Heart left ventricle (tissue), 13 donors: ENCODE results near the gene AP3M1.

Experiments used
- POLR2A ChIP-seq, 2 donors: fragments of 450-650 bp; IDR thresholded peaks; one replicate each; pipeline ENCODE4 v1.6.1; 2017; ENCODE audit warnings: antibody characterized with exemption in 2 of 2, mild to moderate bottlenecking in 2 of 2, moderate library complexity in 2 of 2
- TF ChIP-seq, protein P1 (sequence below), 12 donors: fragments of 200-600 bp; sonication (generic) in 4 of 12; IDR thresholded peaks; one replicate each; pipeline versions ENCODE4 v1.5.0 to v1.8.0; 2018 to 2022; ENCODE audit warnings: antibody characterized with exemption in 12 of 12, mild to moderate bottlenecking in 5 of 12
- donor health status: ischemic (EF 13 %, LVEDD 7.1; RV severe dilation, severe dysfunction).
- donor health status: DM: no; HTN: yes; CAD: no.
- donor health status: DM: no; HTN: no; CAD: no.
- donor health status: ischemic (EF 25% LVEDD 6.9; RV normal size, moderate dysfunction).
- donor health status: ischemic (EF 25% LVEDD 5.7; RV mildly dilated, moderate dysfunction).
- donor health status: ischemic (EF 35%, LVEDD 5.7; RV mildly dilated, moderate dysfunction).
- donor health status: nonischemic (EF 11% LVEDD 7.7; RV severe dilation, severe dysfunction).
- donor health status: DM: yes; HTN: yes; CAD: no.
- donor health status: PGD.
- donor health status: ischemic (EF 29% LVEDD 5.4; RV normal size, mild dysfunction).
- donor health status: nonischemic (EF 23%, LVEDD 6.1; RV moderate dilation, normal function).

DNA sequence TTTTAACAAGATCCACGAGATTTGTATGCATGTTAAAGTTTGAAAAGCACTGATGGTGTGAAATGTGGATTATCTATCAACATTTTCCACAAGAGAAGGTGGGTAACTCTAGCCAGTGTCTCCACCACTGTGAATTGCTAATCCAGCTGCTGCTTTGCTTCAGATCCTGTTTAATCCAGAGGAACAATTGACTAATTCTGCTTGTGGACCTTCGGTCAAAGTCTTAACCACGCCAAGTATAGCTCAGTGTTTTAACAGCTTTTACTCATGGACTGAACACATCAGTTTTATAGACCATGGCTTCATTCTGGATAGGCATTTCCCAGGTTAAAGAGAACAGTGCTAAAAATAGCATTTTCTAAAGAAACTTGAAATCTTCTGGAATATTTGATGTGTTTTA lies 23.9 kb upstream of the AP3M1 start:
- TF ChIP-seq POLR2A (IDR thresholded peaks at IDR 0.05), result no peak
- TF ChIP-seq, protein P1, sequence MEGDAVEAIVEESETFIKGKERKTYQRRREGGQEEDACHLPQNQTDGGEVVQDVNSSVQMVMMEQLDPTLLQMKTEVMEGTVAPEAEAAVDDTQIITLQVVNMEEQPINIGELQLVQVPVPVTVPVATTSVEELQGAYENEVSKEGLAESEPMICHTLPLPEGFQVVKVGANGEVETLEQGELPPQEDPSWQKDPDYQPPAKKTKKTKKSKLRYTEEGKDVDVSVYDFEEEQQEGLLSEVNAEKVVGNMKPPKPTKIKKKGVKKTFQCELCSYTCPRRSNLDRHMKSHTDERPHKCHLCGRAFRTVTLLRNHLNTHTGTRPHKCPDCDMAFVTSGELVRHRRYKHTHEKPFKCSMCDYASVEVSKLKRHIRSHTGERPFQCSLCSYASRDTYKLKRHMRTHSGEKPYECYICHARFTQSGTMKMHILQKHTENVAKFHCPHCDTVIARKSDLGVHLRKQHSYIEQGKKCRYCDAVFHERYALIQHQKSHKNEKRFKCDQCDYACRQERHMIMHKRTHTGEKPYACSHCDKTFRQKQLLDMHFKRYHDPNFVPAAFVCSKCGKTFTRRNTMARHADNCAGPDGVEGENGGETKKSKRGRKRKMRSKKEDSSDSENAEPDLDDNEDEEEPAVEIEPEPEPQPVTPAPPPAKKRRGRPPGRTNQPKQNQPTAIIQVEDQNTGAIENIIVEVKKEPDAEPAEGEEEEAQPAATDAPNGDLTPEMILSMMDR (IDR thresholded peaks at IDR 0.05), result no peak
